Motor neuron (in vitro differentiated cells): Measurements from ENCODE around the gene CST7. TPM values are rescaled to one million over a fixed set of nuclear protein-coding genes. Genes with fewer than 3 reads are reported as not detected.

Experiments
- ATAC-seq, 8 experiments: fragments of 200-7000 bp; cut with Tn5 transposase; replicated peaks in 6 of 8; 2 replicates each; pipeline ENCODE4 v1.8.0; 2021; ENCODE audit warnings: mild to moderate bottlenecking in 8 of 8, moderate library complexity in 8 of 8
- H3K27ac ChIP-seq, 2 donors: fragments of 250-450 bp; sonication (Bioruptor Pico); 2 replicates each; pipeline ENCODE4 v1.9.0; 2021; ENCODE audit warnings: antibody characterized with exemption in 2 of 2, mild to moderate bottlenecking in 2 of 2, moderate library complexity in 1 of 2
- H3K4me1 ChIP-seq, 2 donors: fragments of 250-450 bp; sonication (Bioruptor Pico); replicated peaks in 1 of 2; 2 replicates each; pipeline ENCODE4 v1.6.1; 2021; ENCODE audit warnings: antibody characterized with exemption in 2 of 2, mild to moderate bottlenecking in 2 of 2, moderate library complexity in 1 of 2
- H3K4me3 ChIP-seq, 5 donors: fragments of 250-450 bp; sonication (Bioruptor Pico); 2 replicates each; pipeline ENCODE4 v1.9.0; 2021; ENCODE audit warnings: antibody characterized with exemption in 5 of 5, mild to moderate bottlenecking in 5 of 5, moderate library complexity in 4 of 5
- WGBS, 10 experiments: fragments of 450-650 bp; shearing (Covaris generic); methylation state at CpG; one replicate each; pipeline ENCODE4 v1.0.0; 2022; 5-methylcytosine and 5-hydroxymethylcytosine counted together
- in situ Hi-C, 9 experiments: fragments of 400-800 bp; cut with MboI; loops; one replicate each; pipeline ENCODE4 v1.15.0; 2021; ENCODE audit warnings: low sequenced_read_pairs in 9 of 9, low pct_unique_long_range_greater_than_20kb in 2 of 9; ENCODE audit not compliant: unreplicated experiment in 9 of 9
- total RNA-seq, 8 experiments: library from RNA; unstranded; fragments of 300-600 nt; gene quantifications; 2 replicates each; pipeline versions ENCODE4 v1.2.3 to v1.2.4, GENCODE V29; 2022

The CST7 gene
- total RNA-seq, 8 experiments from 2014 or later = not detected

DNA sequence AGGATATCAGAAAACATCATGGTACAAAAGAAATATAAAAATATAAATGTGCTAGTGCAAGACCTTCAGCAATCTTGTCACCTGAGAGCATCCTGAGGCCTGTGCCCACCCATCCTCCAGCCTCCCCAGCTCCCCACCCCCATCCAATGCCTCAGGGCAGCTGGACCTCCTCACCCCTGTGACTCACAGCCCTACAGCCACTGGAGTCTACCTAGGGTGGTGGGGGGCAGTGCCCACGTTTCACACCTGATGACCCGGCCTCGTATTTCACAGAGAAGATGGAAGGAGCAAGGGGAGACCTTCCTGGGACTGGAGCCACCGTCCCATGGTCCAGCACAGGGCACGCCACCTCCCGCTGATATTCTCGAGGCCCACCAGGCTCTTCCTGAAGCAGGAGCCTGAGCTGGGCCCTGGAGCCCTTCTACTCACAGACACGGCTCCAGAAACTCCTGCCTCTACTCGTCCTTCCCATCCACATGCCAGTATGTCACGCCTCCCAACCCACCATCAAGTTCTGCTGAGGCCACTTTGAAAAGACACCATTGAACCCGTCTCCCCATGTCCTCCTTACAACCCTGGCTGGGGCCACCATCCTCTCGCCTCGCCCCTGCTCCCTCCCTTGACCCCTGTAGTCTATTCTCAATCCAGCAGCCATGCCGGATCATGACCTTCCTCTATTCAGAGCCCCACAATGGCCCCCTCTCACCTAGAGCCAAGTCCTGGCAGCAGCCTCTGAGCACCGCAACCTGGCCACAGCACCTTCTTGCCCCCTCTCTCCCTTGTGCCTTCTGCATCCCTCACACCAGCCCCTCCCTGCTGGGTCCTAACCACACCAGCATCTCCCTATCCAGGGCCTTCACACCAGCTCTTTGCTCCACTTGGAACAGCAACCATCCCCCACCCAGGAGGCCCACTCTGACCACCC is 30.2 kb downstream of the CST7 start:
- 83 to 100% (median 98%) methylated on average over 1 to 10 of the region's 15 CpGs; no CpG with 5 or more reads in 6 of the 10 experiments for WGBS, 10 experiments
- no peak for ATAC-seq
- in situ Hi-C loops = loop anchor here in 3 of 9 experiments (25.0 kb wide), 3 partner anchors 183 to 333 kb away; partner anchors contain the start of gene ENTPD6 (in 2 of the 3)
- Histone ChIP-seq H3K4me1 (no peaks in the 10 kb centered on the region), H3K4me3 (no peak overlapping the region), H3K27ac (no peak overlapping the region)

DNA sequence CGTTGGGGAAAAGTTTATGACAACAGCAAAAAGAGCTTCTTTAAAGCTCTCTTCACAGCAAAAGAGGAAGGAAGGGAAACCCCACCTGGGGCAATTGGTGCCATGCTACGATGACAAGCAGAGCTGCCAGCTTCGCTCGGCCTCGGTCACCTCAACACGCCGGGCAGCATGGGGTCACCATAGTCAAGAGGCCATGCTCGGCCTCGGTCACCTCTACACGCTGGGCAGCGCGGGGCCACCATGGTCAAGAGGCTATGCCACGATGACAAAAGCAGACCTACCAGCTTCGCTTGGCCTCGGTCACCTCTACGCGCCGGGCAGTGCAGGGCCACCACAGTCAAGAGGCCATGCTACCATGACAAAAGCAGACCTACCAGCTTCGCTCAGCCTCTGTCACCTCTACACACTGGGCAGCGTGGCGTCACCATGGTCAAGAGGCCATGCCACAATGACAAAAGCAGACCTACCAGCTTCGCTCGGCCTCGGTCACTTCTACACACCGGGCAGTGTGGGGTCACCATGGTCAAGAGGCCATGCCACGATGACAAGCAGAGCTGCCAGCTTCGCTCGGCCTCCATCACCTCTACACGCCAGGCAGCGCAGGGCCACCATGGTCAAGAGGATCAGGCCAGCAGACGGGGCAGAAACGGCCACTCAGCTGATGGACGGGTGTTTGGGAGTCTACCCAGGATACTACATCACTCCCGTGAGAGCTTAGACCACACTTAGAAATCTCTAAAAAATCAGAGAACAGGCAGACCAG is 31.4 kb downstream of the CST7 start:
- H3K27ac ChIP-seq = no peak overlapping the region
- 80 to 100% (median 100%) methylated on average over 1 to 15 of the region's 34 CpGs; no CpG with 5 or more reads in 1 of the 10 experiments for WGBS, 10 experiments
- no peaks in the 10 kb centered on the region for H3K4me1 ChIP-seq
- no peak for ATAC-seq
- no peak overlapping the region for H3K4me3 ChIP-seq
- in situ Hi-C loops = loop anchor here in 3 of 9 experiments (25.0 kb wide), 3 partner anchors 182 to 332 kb away; partner anchors contain the start of gene ENTPD6 (in 2 of the 3)

DNA sequence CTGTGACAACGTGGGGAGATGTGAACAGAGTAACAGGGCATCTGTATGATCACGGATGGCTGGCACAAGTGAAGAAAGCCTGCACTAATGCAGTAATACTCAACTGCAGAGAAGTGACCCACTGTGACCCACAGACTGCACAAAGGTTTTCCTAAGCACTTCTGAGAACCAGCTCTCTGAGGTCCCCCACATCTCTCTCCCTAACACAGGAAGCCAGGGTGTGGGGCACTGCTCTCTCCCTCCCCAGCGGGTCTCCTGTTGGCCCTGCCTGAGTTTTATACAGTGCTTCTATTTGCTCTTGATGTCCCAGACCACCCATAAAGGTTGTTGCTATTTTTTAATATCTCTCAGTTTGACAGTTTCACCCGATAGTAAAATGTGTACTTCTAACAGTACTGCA is 32.2 kb downstream of the CST7 start:
- Histone ChIP-seq H3K4me3 (no peak overlapping the region), H3K27ac (no peak overlapping the region), H3K4me1 (no peaks in the 10 kb centered on the region)
- 80 to 100% (median 91%) methylated on average over 1 to 4 of the region's 4 CpGs; no CpG with 5 or more reads in 4 of the 10 experiments for WGBS, 10 experiments
- ATAC-seq = no peak
- in situ Hi-C loops = loop anchor here in 3 of 9 experiments (25.0 kb wide), 3 partner anchors 181 to 331 kb away; partner anchors contain the start of gene ENTPD6 (in 2 of the 3)

DNA sequence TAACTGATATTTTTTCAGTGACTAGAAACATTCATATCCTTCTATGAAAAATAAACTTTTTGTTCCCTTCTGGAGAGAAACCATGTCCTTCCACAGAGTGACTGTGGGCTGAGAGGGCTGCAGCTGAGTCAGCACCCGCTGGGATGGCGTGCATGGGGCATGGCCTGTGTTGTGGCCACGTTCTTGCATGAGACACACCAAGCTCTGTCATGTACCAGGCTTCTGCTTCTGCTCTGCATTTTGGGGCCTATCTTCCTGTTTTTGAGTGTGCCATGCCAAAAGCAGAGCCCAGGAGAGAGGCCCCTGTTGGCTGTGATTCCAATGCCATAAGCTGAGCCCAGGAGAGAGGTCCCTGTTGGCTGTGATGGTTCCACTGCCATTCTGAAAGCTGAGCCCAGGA is 32.7 kb downstream of the CST7 start:
- H3K27ac ChIP-seq = no peak overlapping the region
- no peak overlapping the region for H3K4me3 ChIP-seq
- 83 to 100% (median 93%) methylated on average over 1 to 3 of the region's 3 CpGs; no CpG with 5 or more reads in 2 of the 10 experiments for WGBS, 10 experiments
- in situ Hi-C loops = loop anchor here in 3 of 9 experiments (25.0 kb wide), 3 partner anchors 181 to 331 kb away; partner anchors contain the start of gene ENTPD6 (in 2 of the 3)
- H3K4me1 ChIP-seq = no peaks in the 10 kb centered on the region
- no peak for ATAC-seq

DNA sequence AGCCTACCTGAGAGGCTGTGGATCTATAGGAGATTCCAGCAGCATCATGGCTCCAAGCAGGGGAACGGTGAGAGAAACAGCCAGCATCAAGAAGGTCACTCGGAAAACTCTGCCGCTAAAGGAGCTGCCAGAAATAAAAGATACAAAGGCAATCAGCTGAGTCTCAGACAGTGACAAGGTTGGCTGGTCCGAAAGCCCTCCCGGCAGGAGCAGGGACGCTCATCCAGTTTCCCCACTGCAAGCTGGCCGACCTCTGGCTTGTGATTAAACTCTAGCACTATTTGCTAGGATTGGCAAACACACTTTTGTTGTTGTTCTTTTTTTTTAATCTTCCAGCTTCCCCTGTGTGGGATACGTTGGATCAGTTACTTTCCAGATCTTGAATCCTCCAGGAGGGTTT is 34.8 kb downstream of the CST7 start:
- Histone ChIP-seq H3K4me3 (no peak overlapping the region), H3K27ac (no peak overlapping the region), H3K4me1 (no peaks in the 10 kb centered on the region)
- WGBS, 10 experiments = 78 to 100% (median 89%) methylated on average over 1 to 6 of the region's 8 CpGs; no CpG with 5 or more reads in 2 of the 10 experiments
- ATAC-seq = no peak
- in situ Hi-C loops = loop anchor here in 3 of 9 experiments (25.0 kb wide), 3 partner anchors 178 to 328 kb away; partner anchors contain the start of gene ENTPD6 (in 2 of the 3)

DNA sequence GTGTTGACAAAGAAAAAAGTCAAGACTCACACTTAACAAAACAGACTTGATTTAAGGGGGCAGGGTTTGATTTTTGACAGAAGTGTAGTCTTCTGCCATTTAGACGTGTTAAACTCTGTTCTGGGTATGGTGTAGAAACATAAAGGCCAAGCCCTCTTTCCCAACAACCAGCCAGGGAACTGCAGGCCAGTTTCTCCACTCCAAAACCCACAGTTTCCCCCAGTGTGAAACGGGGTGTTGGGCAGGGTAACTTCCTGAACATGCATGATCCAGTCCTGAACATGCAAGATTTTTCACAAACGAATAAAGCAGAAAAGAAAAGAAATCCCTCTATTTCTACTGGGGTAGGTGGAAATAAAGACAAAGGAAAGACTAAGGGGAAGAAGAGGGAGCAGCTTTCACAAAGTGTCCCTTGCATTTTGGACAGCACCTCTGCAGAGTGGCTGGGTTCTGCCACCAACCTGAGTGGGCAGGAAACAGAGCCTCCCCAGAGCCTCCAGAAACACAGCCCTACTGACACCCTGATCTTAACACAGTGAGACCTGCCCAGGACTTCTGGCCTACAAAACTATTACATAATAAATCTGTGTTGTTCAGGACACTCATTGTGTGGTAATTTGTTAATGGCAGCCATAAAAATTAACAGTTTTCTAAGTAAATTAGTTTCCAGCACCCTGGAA is 36.0 kb downstream of the CST7 start:
- WGBS, 10 experiments = 33 to 100% (median 80%) methylated on average over 1 to 2 of the region's 3 CpGs; no CpG with 5 or more reads in 3 of the 10 experiments
- no peak overlapping the region for H3K4me3 ChIP-seq
- ATAC-seq = peak in 1 of 8 experiments; percentile 21
- in situ Hi-C loops = loop anchor here in 3 of 9 experiments (25.0 kb wide), 3 partner anchors 177 to 327 kb away; partner anchors contain the start of gene ENTPD6 (in 2 of the 3)
- H3K27ac ChIP-seq = no peak overlapping the region
- no peaks in the 10 kb centered on the region for H3K4me1 ChIP-seq

DNA sequence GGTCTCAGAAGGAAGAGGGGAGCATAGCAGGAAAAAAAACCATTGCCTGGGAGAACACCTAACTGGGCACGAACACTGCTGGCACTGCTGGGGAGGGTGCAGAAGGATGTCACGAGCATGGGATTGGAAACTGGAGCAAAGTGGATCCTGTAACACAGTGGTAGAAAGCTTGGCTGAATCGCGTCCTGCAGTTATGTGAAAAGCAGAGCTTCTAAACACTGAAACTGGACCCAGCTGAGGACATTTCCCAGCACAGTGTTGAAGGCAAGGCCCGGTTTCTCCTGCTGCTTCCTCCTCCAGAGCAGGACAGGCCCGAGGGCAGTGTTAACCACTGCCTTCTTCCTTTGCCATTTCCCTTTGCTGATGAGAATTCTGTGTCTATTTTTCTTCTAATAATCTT is 36.7 kb downstream of the CST7 start:
- no peak overlapping the region for H3K27ac ChIP-seq
- ATAC-seq = peak in 1 of 8 experiments; percentile 37

DNA sequence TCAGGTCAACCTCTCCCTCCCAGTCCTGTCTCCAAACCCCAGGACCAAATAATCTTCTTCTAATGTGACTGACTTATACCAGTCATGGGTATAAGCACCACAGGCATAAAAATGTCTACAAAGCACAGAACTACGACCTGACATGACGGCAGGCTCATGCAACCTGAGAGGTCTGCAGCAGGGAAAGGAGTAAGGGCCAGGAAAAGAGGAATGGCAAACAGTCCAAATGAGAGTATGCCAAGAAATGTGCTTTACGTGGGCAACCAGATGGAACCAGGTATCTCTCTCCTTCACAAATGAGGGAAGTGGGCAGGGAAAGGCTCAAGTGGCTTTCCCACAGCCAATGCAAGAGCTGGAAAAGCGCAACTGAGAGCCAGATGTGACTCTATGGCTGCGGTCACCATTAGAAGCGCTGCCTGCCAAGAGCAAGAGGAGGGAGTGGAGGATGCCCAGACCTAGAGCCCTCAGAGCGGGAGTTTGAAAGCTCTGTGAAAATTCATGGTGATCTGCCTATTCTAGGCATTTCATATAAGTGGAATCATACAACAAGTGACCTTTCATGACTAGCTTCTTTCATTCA is 37.5 kb downstream of the CST7 start:
- H3K4me3 ChIP-seq = no peak overlapping the region
- peaks cover 7 to 11% of the 10 kb centered on the region in 2 donors for H3K4me1 ChIP-seq
- 82 to 100% (median 100%) methylated on average over 1 to 5 of the region's 7 CpGs; no CpG with 5 or more reads in 3 of the 10 experiments for WGBS, 10 experiments
- no peak for ATAC-seq
- no peak overlapping the region for H3K27ac ChIP-seq
- in situ Hi-C loops = loop anchor here in 3 of 9 experiments (25.0 kb wide), 3 partner anchors 176 to 326 kb away; partner anchors contain the start of gene ENTPD6 (in 2 of the 3)

More for the DNA sequence above, 36.7 kb downstream of the CST7 start:
- 64 to 100% (median 83%) methylated on average over 1 to 6 of the region's 6 CpGs; no CpG with 5 or more reads in 3 of the 10 experiments for WGBS, 10 experiments
- Histone ChIP-seq H3K4me1 (peaks cover 1 to 4% of the 10 kb centered on the region in 2 donors), H3K4me3 (no peak overlapping the region)
- in situ Hi-C loops = loop anchor here in 3 of 9 experiments (25.0 kb wide), 3 partner anchors 176 to 326 kb away; partner anchors contain the start of gene ENTPD6 (in 2 of the 3)

DNA sequence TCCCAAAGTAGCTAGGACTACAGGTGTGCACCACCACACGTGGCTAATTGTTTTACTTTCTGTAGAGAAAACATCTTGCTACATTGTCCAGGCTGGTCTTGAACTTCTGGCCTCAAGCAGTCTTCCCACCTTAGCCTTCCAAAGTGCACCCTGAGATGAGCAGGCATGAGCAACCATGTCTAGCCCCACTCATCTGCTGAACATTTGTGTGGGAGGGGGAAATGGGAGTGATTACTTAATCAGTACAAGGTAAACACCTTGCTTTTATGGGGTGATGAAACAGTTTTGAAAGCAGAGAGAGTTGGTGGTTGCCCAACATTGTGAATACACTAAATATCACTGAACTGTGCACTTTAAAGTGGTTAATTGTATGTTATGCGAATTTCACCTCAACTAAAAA is 38.2 kb downstream of the CST7 start:
- Histone ChIP-seq H3K4me1 (peaks cover 8 to 11% of the 10 kb centered on the region in 2 donors), H3K4me3 (no peak overlapping the region), H3K27ac (no peak overlapping the region)
- WGBS, 10 experiments = 67 to 100% (median 91%) methylated on average over 1 of the region's 2 CpGs; no CpG with 5 or more reads in 1 of the 10 experiments
- in situ Hi-C loops = loop anchor here in 3 of 9 experiments (25.0 kb wide), 3 partner anchors 175 to 325 kb away; partner anchors contain the start of gene ENTPD6 (in 2 of the 3)
- ATAC-seq = no peak

DNA sequence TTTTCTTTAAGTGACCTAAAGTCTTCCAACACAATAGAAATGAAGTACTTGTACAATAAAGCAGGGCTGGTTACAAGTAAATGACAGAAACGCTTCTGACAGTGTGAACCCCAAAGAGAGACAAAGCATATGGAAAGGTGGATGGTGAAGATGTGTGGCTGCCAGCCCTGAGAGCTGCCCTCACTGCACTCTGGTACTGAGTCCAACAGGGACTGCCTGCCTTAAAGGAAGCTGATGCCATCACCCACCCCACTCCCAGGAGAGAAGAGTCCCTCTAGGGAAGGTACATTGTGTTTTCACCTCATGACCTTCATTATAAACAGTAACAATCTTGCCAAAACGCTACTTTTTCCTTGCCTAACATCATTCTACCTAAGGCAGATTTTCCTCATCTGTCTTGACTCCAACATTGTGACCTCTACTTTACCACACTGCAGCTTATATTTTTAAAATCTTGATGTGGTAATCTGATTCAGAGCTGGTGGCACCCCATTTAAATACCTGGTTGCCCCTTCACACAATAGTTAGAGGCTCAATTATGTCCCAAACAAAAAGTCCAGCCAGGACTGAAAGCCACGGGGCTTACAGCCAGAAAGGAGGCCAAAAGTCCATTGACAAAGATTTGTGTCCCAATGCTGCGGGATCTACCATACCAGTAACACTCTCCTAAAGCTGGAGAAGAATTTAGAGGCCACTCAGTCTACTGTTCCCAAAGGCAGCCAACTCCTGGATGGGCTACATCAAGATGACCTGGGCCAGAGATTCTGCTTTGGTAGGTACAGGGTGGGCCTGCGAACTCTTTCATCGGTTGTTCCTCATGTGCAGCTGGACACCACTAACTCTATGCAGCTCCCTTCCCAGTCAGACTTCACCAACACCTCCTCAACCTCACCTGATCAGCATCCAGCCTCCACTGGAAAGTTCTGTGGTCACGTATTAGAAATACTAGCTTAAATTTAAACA is 39.1 kb downstream of the CST7 start:
- no peak for ATAC-seq
- Histone ChIP-seq H3K4me1 (peaks cover 8 to 11% of the 10 kb centered on the region in 2 donors), H3K27ac (no peak overlapping the region), H3K4me3 (no peak overlapping the region)
- WGBS, 10 experiments = 80 to 100% (median 94%) methylated on average over 2 to 6 of the region's 7 CpGs; no CpG with 5 or more reads in 2 of the 10 experiments
- in situ Hi-C loops = loop anchor here in 3 of 9 experiments (25.0 kb wide), 3 partner anchors 174 to 324 kb away; partner anchors contain the start of gene ENTPD6 (in 2 of the 3)
